H9 (cell line): Measurements from ENCODE around the gene BCAT1. TPM values are rescaled to one million over a fixed set of nuclear protein-coding genes. Genes with fewer than 3 reads are reported as not detected.

Experiments used
- DNase-seq: peaks from one replicate; pipeline ENCODE4 v3.0.0-alpha.2; 2017
- H2AFZ ChIP-seq: one replicate; pipeline ENCODE4 v1.6.1; 2013; ENCODE audit warnings: mild to moderate bottlenecking, low read length, control low read depth, moderate library complexity
- H2AK5ac ChIP-seq: 2 replicates; pipeline ENCODE4 v1.6.1; 2013; ENCODE audit warnings: low read length, control low read depth, mixed read lengths; ENCODE audit not compliant: insufficient read length
- H2BK120ac ChIP-seq: one replicate; pipeline ENCODE4 v1.6.1; 2013; ENCODE audit warnings: low read depth, mild to moderate bottlenecking, low read length, control low read depth, inconsistent platforms; ENCODE audit not compliant: poor library complexity, severe bottlenecking
- H2BK12ac ChIP-seq: 2 replicates; pipeline ENCODE4 v1.6.1; 2013; ENCODE audit warnings: low read length, control low read depth, mixed read lengths, low read depth; ENCODE audit not compliant: insufficient read length
- H2BK15ac ChIP-seq: 2 replicates; pipeline ENCODE4 v1.6.1; 2013; ENCODE audit warnings: low read depth, low read length, control low read depth
- H2BK20ac ChIP-seq: one replicate; pipeline ENCODE4 v1.6.1; 2013; ENCODE audit warnings: low read depth, mild to moderate bottlenecking, low read length, control low read depth, inconsistent platforms; ENCODE audit not compliant: poor library complexity, severe bottlenecking
- H2BK5ac ChIP-seq: 2 replicates; pipeline ENCODE4 v1.6.1; 2013; ENCODE audit warnings: low read length, control low read depth, mixed read lengths; ENCODE audit not compliant: insufficient read length
- H3K14ac ChIP-seq: 2 replicates; pipeline ENCODE4 v1.6.1; 2013; ENCODE audit warnings: low read length, control low read depth; ENCODE audit not compliant: insufficient read depth
- H3K18ac ChIP-seq: 2 replicates; pipeline ENCODE4 v1.6.1; 2013; ENCODE audit warnings: low read depth, mild to moderate bottlenecking, mixed read lengths, low read length, control low read depth; ENCODE audit not compliant: insufficient read length
- H3K23ac ChIP-seq: 2 replicates; pipeline ENCODE4 v1.6.1; 2013; ENCODE audit warnings: low read length, control low read depth, mixed read lengths, low read depth; ENCODE audit not compliant: insufficient read length
- H3K23me2 ChIP-seq: 2 replicates; pipeline ENCODE4 v1.6.1; 2013; ENCODE audit warnings: low read depth, mild to moderate bottlenecking, mixed read lengths, low read length, control low read depth; ENCODE audit not compliant: insufficient read length, poor library complexity, severe bottlenecking
- H3K27ac ChIP-seq: 2 replicates; pipeline ENCODE4 v1.5.1; 2013; ENCODE audit warnings: low read length, control low read depth, mixed read lengths, low read depth; ENCODE audit not compliant: insufficient read length
- H3K27me3 ChIP-seq: 2 replicates; pipeline ENCODE4 v1.6.1; 2013; ENCODE audit warnings: low read length, control low read depth, inconsistent platforms; ENCODE audit not compliant: insufficient read depth
- H3K4ac ChIP-seq: 2 replicates; pipeline ENCODE4 v1.6.1; 2013; ENCODE audit warnings: low read depth, mild to moderate bottlenecking, control low read depth, inconsistent platforms, low read length, moderate library complexity
- H3K4me1 ChIP-seq: 2 replicates; pipeline ENCODE4 v1.6.1; 2013; ENCODE audit warnings: low read length, control low read depth, inconsistent platforms; ENCODE audit not compliant: insufficient read depth
- H3K4me2 ChIP-seq: 2 replicates; pipeline ENCODE4 v1.6.1; 2013; ENCODE audit warnings: low read length, control low read depth, mixed read lengths; ENCODE audit not compliant: insufficient read length, insufficient read depth
- H3K56ac ChIP-seq: 2 replicates; pipeline ENCODE4 v1.6.1; 2013; ENCODE audit warnings: low read depth, mild to moderate bottlenecking, mixed read lengths, low read length, control low read depth; ENCODE audit not compliant: insufficient read length
- H3K79me1 ChIP-seq: 2 replicates; pipeline ENCODE4 v1.6.1; 2013; ENCODE audit warnings: low read depth, mild to moderate bottlenecking, moderate library complexity, low read length, control low read depth, inconsistent platforms; ENCODE audit not compliant: insufficient read depth, poor library complexity, severe bottlenecking
- H3K79me2 ChIP-seq: 2 replicates; pipeline ENCODE4 v1.6.1; 2013; ENCODE audit warnings: low read length, control low read depth, inconsistent platforms; ENCODE audit not compliant: insufficient read depth
- H3K9ac ChIP-seq: 2 replicates; pipeline ENCODE4 v1.6.1; 2013; ENCODE audit warnings: low read length, control low read depth, mixed read lengths; ENCODE audit not compliant: insufficient read length; ENCODE audit errors: extremely low read depth
- H3K9me3 ChIP-seq: one replicate; pipeline ENCODE4 v1.6.1; 2013; ENCODE audit warnings: low read depth, low read length, inconsistent platforms; ENCODE audit not compliant: control insufficient read depth
- H3T11ph ChIP-seq: one replicate; pipeline ENCODE4 v1.6.1; 2013; ENCODE audit warnings: mild to moderate bottlenecking, low read length, control low read depth, inconsistent platforms
- H4K20me1 ChIP-seq: one replicate; pipeline ENCODE4 v1.6.1; 2013; ENCODE audit not compliant: control insufficient read depth, insufficient read length, insufficient read depth
- H4K5ac ChIP-seq: 2 replicates; pipeline ENCODE4 v1.6.1; 2013; ENCODE audit warnings: low read depth, mild to moderate bottlenecking, mixed read lengths, low read length, control low read depth; ENCODE audit not compliant: insufficient read length
- H4K8ac ChIP-seq: replicated peaks from 2 replicates; pipeline ENCODE4 v1.6.1; 2013; ENCODE audit warnings: low read length, control low read depth, mixed read lengths, low read depth; ENCODE audit not compliant: insufficient read length
- H4K91ac ChIP-seq: 2 replicates; pipeline ENCODE4 v1.6.1; 2013; ENCODE audit warnings: low read depth, mild to moderate bottlenecking, moderate library complexity, mixed read lengths, low read length, control low read depth; ENCODE audit not compliant: insufficient read length
- H3K27ac Mint-ChIP-seq, 3 experiments: 2 replicates in 2 of 3; 3 replicates in 1 of 3; pipeline ENCODE4 v1.8.0; 2020 to 2021; ENCODE audit warnings: mixed read lengths in 3 of 3, mild to moderate bottlenecking in 1 of 3, moderate library complexity in 1 of 3
- H3K27me3 Mint-ChIP-seq: 2 replicates; pipeline ENCODE4 v1.8.0; 2021; ENCODE audit warnings: low read depth, mild to moderate bottlenecking, moderate library complexity, mixed read lengths
- H3K36me3 Mint-ChIP-seq, 3 experiments: 2 replicates in 2 of 3; 3 replicates in 1 of 3; pipeline ENCODE4 v1.8.0; 2020 to 2021; ENCODE audit warnings: low read depth in 3 of 3, mixed read lengths in 3 of 3; ENCODE audit not compliant: insufficient read depth in 1 of 3
- H3K4me1 Mint-ChIP-seq, 2 experiments: 2 replicates each; pipeline ENCODE4 v1.8.0; 2020; ENCODE audit warnings: mixed read lengths in 2 of 2
- H3K4me3 Mint-ChIP-seq, 2 experiments: 2 replicates in 1 of 2; 3 replicates in 1 of 2; pipeline ENCODE4 v1.8.0; 2020 to 2021; ENCODE audit warnings: mild to moderate bottlenecking in 2 of 2, mixed read lengths in 2 of 2, moderate library complexity in 1 of 2
- H3K9me3 Mint-ChIP-seq, 2 experiments: 2 replicates in 1 of 2; 3 replicates in 1 of 2; pipeline ENCODE4 v1.8.0; 2020; ENCODE audit warnings: mild to moderate bottlenecking in 2 of 2, mixed read lengths in 2 of 2, moderate library complexity in 1 of 2
- WGBS: extraction: QIAGEN DNeasy Blood & Tissue Kit; methylation state at CpG from one replicate; pipeline ENCODE4 v1.1.7; 2013; ENCODE audit warnings: missing lambda C conversion rate, low lambda C conversion rate, mixed read lengths; ENCODE audit not compliant: insufficient read length; ENCODE audit errors: extremely low coverage; 5-methylcytosine and 5-hydroxymethylcytosine counted together
- total RNA-seq: library from RNA; stranded (reverse); gene quantifications from 2 replicates; pipeline ENCODE4 v1.2.1, GENCODE V29; 2021
- TF ChIP-seq, protein P1 (sequence below): fragments of 200-600 bp; sonication (generic); conservative IDR thresholded peaks from 3 replicates; pipeline ENCODE4 v1.8.0; 2021; ENCODE audit warnings: antibody characterized with exemption, mild to moderate bottlenecking

The BCAT1 gene
- total RNA-seq, 1 experiment from 2014 or later = 244 TPM

DNA sequence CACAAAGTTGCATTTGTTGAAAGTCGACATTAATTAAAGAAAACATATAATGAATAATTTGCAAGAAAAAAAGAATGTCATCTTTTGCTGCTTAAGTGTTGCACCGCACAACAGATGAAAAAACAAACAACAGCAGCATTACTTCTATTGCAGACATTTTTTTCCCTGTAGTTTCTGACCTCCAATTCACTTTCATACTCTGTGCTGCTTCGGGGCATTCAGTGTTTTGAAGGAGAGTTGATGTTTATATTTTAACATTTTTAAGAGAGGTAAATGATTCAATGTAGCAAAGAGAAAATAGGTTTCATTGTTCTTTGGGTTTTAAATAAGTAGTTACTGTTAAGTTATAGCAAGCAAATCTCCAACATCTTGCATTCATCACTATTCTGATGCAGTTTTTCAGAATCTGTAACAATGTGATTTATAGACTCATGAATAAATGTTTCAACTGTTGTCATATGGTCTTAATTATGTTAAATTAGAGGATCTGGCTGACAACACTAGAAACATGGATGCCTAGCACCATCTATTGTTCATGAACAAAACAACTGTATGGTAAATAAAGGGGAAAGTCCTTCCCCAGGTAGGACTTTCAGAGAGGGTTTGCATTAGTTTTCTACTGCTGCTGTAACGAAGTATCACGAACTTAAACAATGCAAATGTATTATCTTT lies 168.1 kb downstream of the BCAT1 start:
- H2AK5ac ChIP-seq = no peak overlapping the region
- no peaks in the 10 kb centered on the region for H4K20me1 ChIP-seq
- no peak overlapping the region for H3K14ac ChIP-seq
- no peak overlapping the region for H3K27ac Mint-ChIP-seq
- TF ChIP-seq, protein P1, sequence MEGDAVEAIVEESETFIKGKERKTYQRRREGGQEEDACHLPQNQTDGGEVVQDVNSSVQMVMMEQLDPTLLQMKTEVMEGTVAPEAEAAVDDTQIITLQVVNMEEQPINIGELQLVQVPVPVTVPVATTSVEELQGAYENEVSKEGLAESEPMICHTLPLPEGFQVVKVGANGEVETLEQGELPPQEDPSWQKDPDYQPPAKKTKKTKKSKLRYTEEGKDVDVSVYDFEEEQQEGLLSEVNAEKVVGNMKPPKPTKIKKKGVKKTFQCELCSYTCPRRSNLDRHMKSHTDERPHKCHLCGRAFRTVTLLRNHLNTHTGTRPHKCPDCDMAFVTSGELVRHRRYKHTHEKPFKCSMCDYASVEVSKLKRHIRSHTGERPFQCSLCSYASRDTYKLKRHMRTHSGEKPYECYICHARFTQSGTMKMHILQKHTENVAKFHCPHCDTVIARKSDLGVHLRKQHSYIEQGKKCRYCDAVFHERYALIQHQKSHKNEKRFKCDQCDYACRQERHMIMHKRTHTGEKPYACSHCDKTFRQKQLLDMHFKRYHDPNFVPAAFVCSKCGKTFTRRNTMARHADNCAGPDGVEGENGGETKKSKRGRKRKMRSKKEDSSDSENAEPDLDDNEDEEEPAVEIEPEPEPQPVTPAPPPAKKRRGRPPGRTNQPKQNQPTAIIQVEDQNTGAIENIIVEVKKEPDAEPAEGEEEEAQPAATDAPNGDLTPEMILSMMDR = peak; percentile 57; the same call in 2 of the 3 replicates
- H4K5ac ChIP-seq = no peak overlapping the region
- no peaks in the 10 kb centered on the region for H3K9me3 Mint-ChIP-seq
- no peaks in the 10 kb centered on the region for H3K9me3 ChIP-seq
- WGBS = no CpG with 5 or more reads among the region's 5 CpGs
- no peak overlapping the region for H4K8ac ChIP-seq
- no peak overlapping the region for H2BK20ac ChIP-seq
- DNase-seq = no peak
- no peaks in the 10 kb centered on the region for H3K23me2 ChIP-seq
- no peaks in the 10 kb centered on the region for H3K79me1 ChIP-seq
- H3K9ac ChIP-seq = no peak overlapping the region
- H3K4me1 ChIP-seq = no peaks in the 10 kb centered on the region
- no peak overlapping the region for H2BK15ac ChIP-seq
- H3K27me3 Mint-ChIP-seq = peaks cover 2% of the 10 kb centered on the region; the same call in 1 of the 2 replicates
- H3K18ac ChIP-seq = no peak overlapping the region
- no peak overlapping the region for H2AFZ ChIP-seq
- H3K27ac ChIP-seq = no peak overlapping the region
- no peak overlapping the region for H3T11ph ChIP-seq
- H3K4me2 ChIP-seq = no peak overlapping the region
- peaks cover 2 to 3% of the 10 kb centered on the region in 2 experiments; a peak in 3 of 4 replicates for H3K4me1 Mint-ChIP-seq
- no peak overlapping the region for H2BK5ac ChIP-seq
- H3K4me3 Mint-ChIP-seq = no peak overlapping the region
- no peak overlapping the region for H3K23ac ChIP-seq
- no peaks in the 10 kb centered on the region for H3K27me3 ChIP-seq
- no peak overlapping the region for H2BK120ac ChIP-seq
- H3K36me3 Mint-ChIP-seq = no peaks in the 10 kb centered on the region
- no peak overlapping the region for H3K56ac ChIP-seq
- H3K4ac ChIP-seq = no peak overlapping the region
- no peak overlapping the region for H2BK12ac ChIP-seq
- no peaks in the 10 kb centered on the region for H3K79me2 ChIP-seq
- H4K91ac ChIP-seq = no peak overlapping the region
